Ishikawa (cell line): ENCODE data around the gene SLX1A.

Experiments used
- CEBPB ChIP-seq: IDR thresholded peaks from 2 replicates; pipeline ENCODE4 v1.6.1; 2012
- CREB1 ChIP-seq: IDR thresholded peaks from 2 replicates; pipeline ENCODE4 v1.6.1; 2012; ENCODE audit warnings: low read depth
- EGR1 ChIP-seq: IDR thresholded peaks from 2 replicates; pipeline ENCODE4 v1.6.1; 2012
- EP300 ChIP-seq: IDR thresholded peaks from 2 replicates; pipeline ENCODE4 v1.6.1; 2012; ENCODE audit warnings: borderline replicate concordance
- FOXM1 ChIP-seq: IDR thresholded peaks from 2 replicates; pipeline ENCODE4 v1.6.1; 2012; ENCODE audit warnings: low read depth, borderline replicate concordance
- MAX ChIP-seq: IDR thresholded peaks from 2 replicates; pipeline ENCODE4 v1.6.1; 2012
- NFIC ChIP-seq: IDR thresholded peaks from 2 replicates; pipeline ENCODE4 v1.6.1; 2012
- RAD21 ChIP-seq: IDR thresholded peaks from 2 replicates; pipeline ENCODE4 v1.6.1; 2012; ENCODE audit warnings: low read depth
- REST ChIP-seq: IDR thresholded peaks from 2 replicates; pipeline ENCODE4 v1.6.1; 2012; ENCODE audit warnings: low read depth, mild to moderate bottlenecking
- TAF1 ChIP-seq: IDR thresholded peaks from 2 replicates; pipeline ENCODE4 v1.6.1; 2012; ENCODE audit warnings: low read depth, mild to moderate bottlenecking
- TCF12 ChIP-seq: IDR thresholded peaks from 2 replicates; pipeline ENCODE4 v1.6.1; 2012; ENCODE audit warnings: low read depth
- TEAD4 ChIP-seq: IDR thresholded peaks from 2 replicates; pipeline ENCODE4 v1.6.1; 2012
- USF1 ChIP-seq: IDR thresholded peaks from 2 replicates; pipeline ENCODE4 v1.6.1; 2012
- YY1 ChIP-seq: IDR thresholded peaks from 2 replicates; pipeline ENCODE4 v1.6.1; 2012; ENCODE audit warnings: low read depth
- ZBTB7A ChIP-seq: IDR thresholded peaks from 2 replicates; pipeline ENCODE4 v1.6.1; 2012; ENCODE audit warnings: low read depth

The SLX1A gene

GRCh38 chr16:30180741-30181140, 12.9 kb upstream of the SLX1A start:
- TF ChIP-seq CEBPB (no peak), YY1 (no peak), RAD21 (no peak), MAX (no peak), EP300 (no peak), ZBTB7A (no peak), TEAD4 (no peak), FOXM1 (no peak), TCF12 (no peak), TAF1 (no peak), CREB1 (no peak), EGR1 (no peak), NFIC (no peak), REST (no peak), USF1 (no peak)

GRCh38 chr16:30183233-30184095, 10.2 kb upstream of the SLX1A start, which contains the start of gene CORO1A:
TSS of gene CORO1A (plus strand) at chr16:30183602. CDS start at chr16:30185210, 1,608 bp downstream.
- TF ChIP-seq ZBTB7A (0 out of 2 replicates have a peak, but pooled peaks have one; percentile 46), TEAD4 (no peak)

- no peak for TF ChIP-seq FOXM1
- TF ChIP-seq RAD21: no peak
- peak; percentile 67 for TF ChIP-seq NFIC
- TF ChIP-seq ZBTB7A: no peak; the same call in 1 of the 2 replicates
- TF ChIP-seq CREB1: no peak
- TF ChIP-seq YY1: no peak
- no peak for TF ChIP-seq TAF1
- no peak for TF ChIP-seq TCF12
- TF ChIP-seq CEBPB: no peak
- 0 out of 2 replicates have a peak, but pooled peaks have one; percentile 25 for TF ChIP-seq MAX
- no peak for TF ChIP-seq USF1
- no peak for TF ChIP-seq REST
- TF ChIP-seq TEAD4: no peak
- TF ChIP-seq EGR1: 0 out of 2 replicates have a peak, but pooled peaks have one; percentile 15
- no peak for TF ChIP-seq EP300
Observed at GRCh38 chr16:30184096-30184890, 9.4 kb upstream of the SLX1A start.

- TF ChIP-seq TEAD4 (no peak), TAF1 (no peak), EGR1 (no peak), EP300 (no peak), FOXM1 (no peak), ZBTB7A (no peak), YY1 (no peak), CREB1 (no peak), TCF12 (no peak), RAD21 (no peak), NFIC (no peak)
Observed at GRCh38 chr16:30184891-30185682, 8.6 kb upstream of the SLX1A start.
